Posterior cingulate gyrus (tissue), 11 donors: ENCODE results near the gene CXorf65.

Experiments used
- DNase-seq, 10 donors: peaks; one replicate each; pipeline versions ENCODE4 v3.0.0 to v3.0.0-alpha.2; 2020 to 2021; ENCODE audit warnings: mixed read lengths in 3 of 10
- intact Hi-C: fragments of 100-400 bp; cut with DNase I; formaldehyde crosslinking; loops from one replicate; pipeline ENCODE4 v1.15.1; 2023

CXorf65 gene

GRCh38 chrX:71107762-71108360, 1.3 kb upstream of the CXorf65 start:
- intact Hi-C loops: no loop called here

DNA sequence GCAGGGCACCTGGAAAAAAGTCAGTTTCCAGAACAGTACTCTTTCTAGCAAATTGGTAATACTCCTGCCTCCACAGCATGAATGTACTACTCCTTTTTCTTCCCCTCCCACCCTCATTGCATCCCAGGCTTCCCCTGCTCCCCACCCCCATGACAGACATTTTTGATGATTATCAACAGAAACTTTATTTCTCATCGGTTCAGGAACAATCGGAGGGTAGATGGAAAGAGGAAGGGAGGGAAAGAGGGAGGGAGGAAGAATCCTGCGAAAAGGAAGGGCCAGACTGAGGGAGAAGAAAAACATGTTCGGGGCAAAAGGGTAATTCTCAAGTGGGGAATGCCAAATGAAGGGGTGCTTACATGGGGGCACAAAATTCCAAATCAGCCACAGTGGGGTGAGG, 705 bp upstream of the CXorf65 start:
- DNase-seq: no peak
- intact Hi-C loops: no loop called here

More at GRCh38 chrX:71107762-71108360, 1.3 kb upstream of the CXorf65 start:
- peak in 1 of 10 donors; percentile 24 for DNase-seq

GRCh38 chrX:71105628-71106027, 912 bp downstream of the CXorf65 start:
- intact Hi-C loops: no loop called here
- no peak for DNase-seq

- intact Hi-C loops: no loop called here
- no peak for DNase-seq
Observed at GRCh38 chrX:71103110-71103983, 3.2 kb downstream of the CXorf65 start.

DNA sequence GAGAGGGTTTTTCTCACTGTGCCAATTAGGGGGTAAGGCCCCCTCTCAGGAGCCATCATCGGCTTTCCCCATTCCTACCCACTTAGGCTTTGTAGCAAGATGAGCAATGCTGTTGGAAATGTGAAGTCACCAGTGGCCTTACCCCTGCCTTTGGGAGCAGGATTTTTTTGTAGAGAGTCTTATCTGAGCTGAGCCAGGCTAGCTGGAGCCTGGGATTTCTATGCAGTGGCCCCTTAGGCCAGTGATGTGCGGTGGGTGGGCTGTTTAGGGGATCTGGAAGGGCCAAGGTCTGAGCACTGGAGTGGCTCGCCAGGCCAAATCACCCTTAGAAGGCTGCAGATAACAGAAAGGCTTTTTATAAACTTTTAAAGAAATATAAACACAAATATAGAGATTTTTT, 4.2 kb downstream of the CXorf65 start:
- intact Hi-C loops: no loop called here
- no peak for DNase-seq

GRCh38 chrX:71100581-71101505, 5.7 kb downstream of the CXorf65 start:
- no peak for DNase-seq
- intact Hi-C loops: no loop called here

GRCh38 chrX:71099736-71100135, 6.8 kb downstream of the CXorf65 start:
- DNase-seq: no peak
- intact Hi-C loops: loop anchor here (2.0 to 5.0 kb wide), 3 partner anchors 19 to 268 kb away; partner anchors contain the start of genes MED12 and TAF1

DNA sequence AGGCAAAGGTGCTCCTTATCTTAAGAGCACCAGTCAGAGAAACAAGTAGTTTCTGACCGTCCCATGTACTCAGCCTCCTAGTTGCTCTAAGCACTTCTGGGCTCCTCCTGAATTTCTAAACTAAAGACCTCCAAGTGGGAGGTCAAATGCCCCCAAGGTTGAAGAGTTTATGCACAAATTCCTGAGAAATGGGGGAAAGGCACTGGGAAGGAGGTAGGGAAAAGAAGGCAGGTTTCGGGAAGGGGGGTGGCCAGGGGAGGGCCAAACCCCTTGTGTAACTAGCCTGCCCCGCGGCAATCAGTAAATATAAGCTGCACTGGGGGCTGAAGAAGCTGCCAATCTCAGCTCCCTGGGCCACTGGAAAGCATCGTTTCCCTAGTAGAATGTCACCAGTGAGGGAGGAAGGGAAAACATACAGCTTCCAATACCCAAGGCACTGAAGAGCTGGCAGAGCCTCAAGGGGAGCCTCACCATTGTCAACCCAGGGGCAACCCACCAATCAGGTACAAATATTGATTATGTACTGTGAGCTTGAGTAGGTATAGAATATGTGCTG, 7.5 kb downstream of the CXorf65 start:
- no peak for DNase-seq
- intact Hi-C loops: loop anchor here (2.0 to 5.0 kb wide), 3 partner anchors 20 to 268 kb away; partner anchors contain the start of genes MED12 and TAF1

GRCh38 chrX:71098302-71098701, 8.2 kb downstream of the CXorf65 start:
- peak in 7 of 10 donors; percentile 27 to 86 (median 58) for DNase-seq
- intact Hi-C loops: loop anchor here (2.0 to 5.0 kb wide), 3 partner anchors 20 to 269 kb away; partner anchors contain the start of genes MED12 and TAF1

- no peak for DNase-seq
- intact Hi-C loops: loop anchor here (5.0 kb wide), 2 partner anchors 81 to 271 kb away; partner anchors contain the start of gene TAF1
Observed at GRCh38 chrX:71096760-71097032, 9.8 kb downstream of the CXorf65 start.

- intact Hi-C loops: loop anchor here (1.0 to 5.0 kb wide), 3 partner anchors 29 to 271 kb away; partner anchors contain the start of gene TAF1
- peak in 1 of 10 donors; percentile 81 for DNase-seq
Observed at GRCh38 chrX:71095981-71096759, 10.4 kb downstream of the CXorf65 start.

DNA sequence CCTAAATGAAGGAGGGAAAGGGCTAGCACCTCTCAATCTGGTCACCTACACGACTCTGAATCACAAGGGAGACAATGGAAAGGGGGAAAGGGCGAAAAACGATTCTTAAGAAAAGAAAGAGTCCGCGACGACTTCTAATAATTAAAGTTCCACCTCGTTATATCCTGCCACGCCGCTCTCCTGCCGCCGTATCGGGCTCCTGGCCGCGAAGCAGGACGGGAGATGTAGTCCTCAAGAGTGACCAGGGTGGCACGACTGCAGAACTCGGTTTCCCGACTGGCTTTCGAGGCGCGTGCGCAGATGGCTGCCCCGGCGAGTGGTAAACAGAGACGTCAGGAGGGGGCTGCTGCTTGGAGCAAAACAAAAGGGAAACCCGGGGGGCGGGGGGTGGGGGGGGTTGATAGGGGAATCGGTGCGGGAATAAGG, 11.0 kb downstream of the CXorf65 start, which contains the start of gene FOXO4:
Gene FOXO4 (plus strand): TSS at position 297 of the 426 bp plus-strand sequence. CDS start 678 bp downstream, outside the sequence.
- intact Hi-C loops: loop anchor here (1.0 to 5.0 kb wide), 3 partner anchors 28 to 272 kb away; partner anchors contain the start of gene TAF1
- DNase-seq: peak; percentile 86 to 99 (median 91)

DNA sequence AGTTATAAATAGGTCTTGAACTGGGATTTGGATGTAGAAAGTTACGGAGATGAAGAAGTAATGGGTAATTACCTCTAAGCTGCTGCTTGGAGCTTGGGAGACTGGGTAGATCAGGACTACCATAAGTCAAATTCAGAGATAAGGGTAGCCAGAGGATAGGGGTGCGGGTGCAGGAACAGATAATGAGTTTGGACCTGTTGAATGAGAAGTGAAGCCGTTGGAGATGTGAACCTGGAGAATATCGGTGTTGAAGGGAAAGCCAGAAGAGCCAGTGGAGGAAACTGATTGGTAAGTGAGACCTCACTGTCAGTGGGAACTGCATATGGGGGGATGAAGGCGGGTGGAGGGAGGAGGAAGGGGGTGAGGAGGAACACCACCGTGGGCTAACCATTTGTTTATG, 11.5 kb downstream of the CXorf65 start:
- intact Hi-C loops: loop anchor here (1.0 to 5.0 kb wide), 3 partner anchors 28 to 272 kb away; partner anchors contain the start of gene TAF1
- no peak for DNase-seq

- DNase-seq: no peak
- intact Hi-C loops: no loop called here
Observed at GRCh38 chrX:71091263-71091662, 15.3 kb downstream of the CXorf65 start.

DNA sequence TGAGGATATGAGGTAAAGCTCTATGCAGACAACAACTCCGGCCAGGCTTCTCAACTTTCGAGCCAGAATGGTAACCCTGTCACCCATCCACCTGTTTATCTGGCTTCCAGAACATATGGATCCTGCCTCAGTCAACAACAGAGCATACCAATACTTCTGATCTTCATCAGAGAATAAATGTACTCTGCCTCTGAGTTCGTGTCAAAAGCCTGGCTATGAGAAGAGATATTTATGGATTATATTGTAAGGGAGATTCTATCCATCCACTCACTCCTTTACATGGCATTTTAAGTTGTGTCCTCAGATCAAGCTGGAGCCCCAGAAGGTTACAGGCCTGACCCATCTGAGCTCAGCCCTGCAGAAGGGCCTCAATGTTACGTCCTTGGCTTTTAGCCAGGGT, 20.6 kb downstream of the CXorf65 start:
- intact Hi-C loops: no loop called here
- no peak for DNase-seq

DNA sequence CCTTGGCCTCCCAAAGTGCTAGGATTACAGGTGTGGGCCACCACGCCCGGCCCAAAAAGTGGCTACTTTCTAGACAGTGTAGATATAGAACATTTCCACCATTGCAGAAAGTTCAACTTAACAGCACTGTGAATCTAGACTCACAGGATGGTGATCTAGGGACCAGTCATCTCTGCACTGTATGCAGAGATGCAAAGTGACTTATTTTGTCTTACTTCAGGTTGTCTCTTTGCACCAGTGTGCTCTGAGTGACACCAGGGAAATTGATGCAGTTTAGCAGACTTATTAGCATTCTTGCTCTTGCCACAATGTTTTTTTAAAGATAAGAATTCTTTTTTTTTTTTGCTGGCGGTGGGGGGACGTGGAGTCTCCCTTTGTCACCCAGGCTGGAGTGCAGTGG, 23.7 kb downstream of the CXorf65 start:
- no peak for DNase-seq
- intact Hi-C loops: no loop called here

DNA sequence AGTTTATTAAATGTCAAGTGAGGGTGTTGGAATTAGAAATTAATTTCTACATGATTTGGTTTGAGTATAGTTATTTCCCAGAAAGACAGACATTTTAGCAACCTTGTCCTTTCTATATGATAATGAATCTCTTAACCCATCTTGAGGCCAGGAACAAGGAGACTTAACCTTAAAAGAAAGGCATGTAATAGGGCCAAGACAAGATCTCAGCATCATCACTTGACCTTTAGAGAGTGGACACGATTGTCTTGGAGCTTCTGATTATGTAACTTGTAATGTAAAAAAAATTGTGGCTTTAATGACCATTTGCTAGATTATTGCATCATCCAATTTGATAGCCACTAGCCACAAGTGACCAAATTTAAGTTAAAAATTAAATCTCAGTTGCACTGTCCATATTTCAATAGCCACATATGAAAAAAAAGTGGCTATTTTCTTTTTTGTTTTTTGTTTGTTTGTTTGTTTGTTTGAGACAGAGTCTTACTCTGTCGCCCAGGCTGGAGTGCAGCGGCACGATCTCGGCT, 24.4 kb downstream of the CXorf65 start:
- intact Hi-C loops: no loop called here
- no peak for DNase-seq

GRCh38 chrX:71081330-71082123, 25.0 kb downstream of the CXorf65 start:
- no peak for DNase-seq
- intact Hi-C loops: no loop called here
